Gastroesophageal sphincter (tissue), 4 donors: ENCODE measurements around the gene PTRHD1. TPM values are rescaled to one million over a fixed set of nuclear protein-coding genes. Genes with fewer than 3 reads are reported as not detected.

Experiments
- ATAC-seq: fragments of 150-250 bp; one replicate; pipeline ENCODE4 v1.9.1; 2016; ENCODE audit warnings: mild to moderate bottlenecking, moderate library complexity
- H3K27ac ChIP-seq, 4 donors: fragments of 200-600 bp; sonication (generic) in 3 of 4; 1 replicate in 3 of 4; 2 replicates in 1 of 4; pipeline ENCODE4 v1.5.1; 2016 to 2019
- H3K27me3 ChIP-seq: fragments of 200-600 bp; sonication (generic); one replicate; pipeline ENCODE4 v1.5.1; 2019
- H3K36me3 ChIP-seq, 2 donors: fragments of 200-600 bp; sonication (generic); one replicate each; pipeline ENCODE4 v1.5.1; 2019; ENCODE audit warnings: control low read depth in 1 of 2
- H3K4me1 ChIP-seq, 3 donors: fragments of 200-600 bp; sonication (generic); 1 replicate in 2 of 3; 2 replicates in 1 of 3; pipeline ENCODE4 v1.5.1; 2016 to 2019; ENCODE audit warnings: control low read depth in 2 of 3
- H3K4me3 ChIP-seq, 2 donors: fragments of 200-600 bp; sonication (generic); one replicate each; pipeline ENCODE4 v1.5.1; 2019; ENCODE audit warnings: mild to moderate bottlenecking in 1 of 2, moderate library complexity in 1 of 2
- H3K9me3 ChIP-seq, 3 donors: fragments of 200-600 bp; sonication (generic); one replicate each; pipeline ENCODE4 v1.5.1; 2017 to 2019; ENCODE audit warnings: control low read depth in 2 of 3
- EP300 ChIP-seq: sonication (generic); formaldehyde crosslinking; IDR thresholded peaks from one replicate; pipeline ENCODE4 v1.6.1; 2017; ENCODE audit warnings: antibody characterized with exemption, mild to moderate bottlenecking
- POLR2A ChIP-seq, 2 donors: fragments of 450-650 bp; IDR thresholded peaks; one replicate each; pipeline ENCODE4 v1.6.1; 2017; ENCODE audit warnings: antibody characterized with exemption in 2 of 2, mild to moderate bottlenecking in 2 of 2, moderate library complexity in 1 of 2
- POLR2AphosphoS5 ChIP-seq: sonication (generic); formaldehyde crosslinking; IDR thresholded peaks from one replicate; pipeline ENCODE4 v1.6.1; 2017; ENCODE audit warnings: antibody characterized with exemption
- WGBS, 2 donors: methylation state at CpG; one replicate each; pipeline ENCODE4 v1.1.5; 2018; ENCODE audit warnings: low coverage in 1 of 2; 5-methylcytosine and 5-hydroxymethylcytosine counted together
- total RNA-seq, 4 donors: library from RNA; depleted of rRNA; stranded (reverse); fragments of >200 nt; gene quantifications; one replicate each; pipeline ENCODE4 v1.1.0, GENCODE V29; 2016
- TF ChIP-seq, protein P1 (sequence below), 4 experiments: fragments of 200-600 bp in 2 of 4; fragments of 450-650 bp in 2 of 4; sonication (generic) in 1 of 4; IDR thresholded peaks; one replicate each; pipeline ENCODE4 v1.5.1; 2017 to 2019; ENCODE audit warnings: antibody characterized with exemption in 4 of 4, mild to moderate bottlenecking in 2 of 4, moderate library complexity in 2 of 4

PTRHD1 gene
- total RNA-seq, 4 donors from 2014 or later = 11.8 to 12.4 (median 12.1) TPM

DNA sequence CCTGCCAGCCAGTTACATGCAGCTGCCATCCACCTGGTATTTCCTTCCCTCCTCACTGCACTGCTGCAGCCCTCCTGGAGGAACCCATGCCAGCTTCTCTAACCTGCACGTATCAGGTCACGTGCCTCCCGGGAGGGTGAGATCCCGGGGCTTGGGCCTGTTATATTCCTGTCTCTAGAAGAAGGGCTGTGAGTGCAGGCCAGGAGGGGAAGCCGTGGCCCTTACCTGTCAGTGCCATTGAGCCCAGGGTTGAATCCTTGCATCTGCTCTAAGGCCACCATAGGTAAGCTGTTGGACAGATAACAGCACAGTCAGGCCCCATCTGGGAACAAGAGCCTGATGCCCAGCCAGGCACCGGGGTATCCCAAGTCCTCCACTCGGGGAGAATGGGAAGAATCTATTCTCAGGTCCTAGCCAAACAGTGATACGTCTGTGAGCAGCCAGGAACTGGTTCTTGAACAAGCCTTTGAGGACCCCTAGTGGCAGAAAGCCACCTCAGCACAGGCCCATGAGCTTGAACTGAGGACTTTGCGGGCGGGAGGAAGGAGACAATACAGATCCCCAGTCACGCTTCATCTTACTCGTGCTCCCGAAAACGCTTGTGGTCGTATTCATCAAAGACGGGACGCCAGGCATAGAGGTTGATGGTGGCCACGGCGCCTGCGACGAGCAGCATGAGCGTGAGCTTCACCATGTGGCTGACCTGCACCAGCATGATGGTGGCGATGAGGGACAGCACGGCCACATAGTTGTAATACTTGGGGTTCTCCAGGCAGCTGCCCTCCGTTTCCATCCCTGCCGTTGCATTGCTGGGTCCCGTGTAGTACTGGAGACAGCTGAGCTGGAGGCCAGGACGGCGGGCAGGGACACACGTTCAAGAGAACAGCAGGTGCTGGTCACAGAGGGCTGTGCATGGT lies 34.4 kb upstream of the PTRHD1 start:
- peak; percentile 93 for ATAC-seq
- H3K27me3 ChIP-seq = no peaks in the 10 kb centered on the region
- H3K9me3 ChIP-seq = no peaks in the 10 kb centered on the region
- H3K4me3 ChIP-seq = no peak overlapping the region
- WGBS, 2 donors = 22% methylated on average over 6 of the region's 30 CpGs; no CpG with 5 or more reads in 1 of the 2 donors
- no peak overlapping the region for H3K27ac ChIP-seq
- TF ChIP-seq EP300 = no peak
- TF ChIP-seq, protein P1, sequence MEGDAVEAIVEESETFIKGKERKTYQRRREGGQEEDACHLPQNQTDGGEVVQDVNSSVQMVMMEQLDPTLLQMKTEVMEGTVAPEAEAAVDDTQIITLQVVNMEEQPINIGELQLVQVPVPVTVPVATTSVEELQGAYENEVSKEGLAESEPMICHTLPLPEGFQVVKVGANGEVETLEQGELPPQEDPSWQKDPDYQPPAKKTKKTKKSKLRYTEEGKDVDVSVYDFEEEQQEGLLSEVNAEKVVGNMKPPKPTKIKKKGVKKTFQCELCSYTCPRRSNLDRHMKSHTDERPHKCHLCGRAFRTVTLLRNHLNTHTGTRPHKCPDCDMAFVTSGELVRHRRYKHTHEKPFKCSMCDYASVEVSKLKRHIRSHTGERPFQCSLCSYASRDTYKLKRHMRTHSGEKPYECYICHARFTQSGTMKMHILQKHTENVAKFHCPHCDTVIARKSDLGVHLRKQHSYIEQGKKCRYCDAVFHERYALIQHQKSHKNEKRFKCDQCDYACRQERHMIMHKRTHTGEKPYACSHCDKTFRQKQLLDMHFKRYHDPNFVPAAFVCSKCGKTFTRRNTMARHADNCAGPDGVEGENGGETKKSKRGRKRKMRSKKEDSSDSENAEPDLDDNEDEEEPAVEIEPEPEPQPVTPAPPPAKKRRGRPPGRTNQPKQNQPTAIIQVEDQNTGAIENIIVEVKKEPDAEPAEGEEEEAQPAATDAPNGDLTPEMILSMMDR (IDR thresholded peaks at IDR 0.05) = peak in 3 of 4 experiments; percentile 88 to 90 (median 89)
- H3K4me1 ChIP-seq = peaks cover 0 to 12% (median 0%) of the 10 kb centered on the region in 3 donors
- peaks cover 0 to 33% of the 10 kb centered on the region in 2 donors for H3K36me3 ChIP-seq

DNA sequence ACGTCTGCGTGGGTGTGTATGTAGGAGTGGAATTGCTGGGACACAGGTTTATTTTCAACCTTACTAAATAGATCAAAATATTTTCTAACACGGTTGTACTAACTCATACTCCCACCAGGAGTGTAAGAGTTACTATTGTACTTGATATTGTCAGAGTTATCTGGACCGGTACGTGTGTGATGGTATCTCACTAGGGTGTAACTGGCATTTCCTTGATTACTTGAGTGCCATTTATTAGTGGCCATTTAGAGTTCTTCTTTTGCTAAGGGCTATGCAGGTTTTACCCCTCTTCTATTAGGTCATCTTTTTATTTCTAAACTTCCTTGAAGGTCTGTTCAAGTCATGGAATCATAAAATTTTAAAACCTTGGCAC lies 33.6 kb upstream of the PTRHD1 start:
- H3K4me1 ChIP-seq = peaks cover 0 to 12% (median 0%) of the 10 kb centered on the region in 3 donors
- TF ChIP-seq EP300 (no peak), POLR2A (IDR thresholded peaks at IDR 0.05) (no peak)
- no peak for ATAC-seq
- no peaks in the 10 kb centered on the region for H3K27me3 ChIP-seq
- no peak overlapping the region for H3K4me3 ChIP-seq
- H3K36me3 ChIP-seq = peaks cover 0 to 41% of the 10 kb centered on the region in 2 donors
- no peaks in the 10 kb centered on the region for H3K9me3 ChIP-seq
- WGBS, 2 donors = 64 to 67% methylated on average over 5 of the region's 5 CpGs
- no peak overlapping the region for H3K27ac ChIP-seq

DNA sequence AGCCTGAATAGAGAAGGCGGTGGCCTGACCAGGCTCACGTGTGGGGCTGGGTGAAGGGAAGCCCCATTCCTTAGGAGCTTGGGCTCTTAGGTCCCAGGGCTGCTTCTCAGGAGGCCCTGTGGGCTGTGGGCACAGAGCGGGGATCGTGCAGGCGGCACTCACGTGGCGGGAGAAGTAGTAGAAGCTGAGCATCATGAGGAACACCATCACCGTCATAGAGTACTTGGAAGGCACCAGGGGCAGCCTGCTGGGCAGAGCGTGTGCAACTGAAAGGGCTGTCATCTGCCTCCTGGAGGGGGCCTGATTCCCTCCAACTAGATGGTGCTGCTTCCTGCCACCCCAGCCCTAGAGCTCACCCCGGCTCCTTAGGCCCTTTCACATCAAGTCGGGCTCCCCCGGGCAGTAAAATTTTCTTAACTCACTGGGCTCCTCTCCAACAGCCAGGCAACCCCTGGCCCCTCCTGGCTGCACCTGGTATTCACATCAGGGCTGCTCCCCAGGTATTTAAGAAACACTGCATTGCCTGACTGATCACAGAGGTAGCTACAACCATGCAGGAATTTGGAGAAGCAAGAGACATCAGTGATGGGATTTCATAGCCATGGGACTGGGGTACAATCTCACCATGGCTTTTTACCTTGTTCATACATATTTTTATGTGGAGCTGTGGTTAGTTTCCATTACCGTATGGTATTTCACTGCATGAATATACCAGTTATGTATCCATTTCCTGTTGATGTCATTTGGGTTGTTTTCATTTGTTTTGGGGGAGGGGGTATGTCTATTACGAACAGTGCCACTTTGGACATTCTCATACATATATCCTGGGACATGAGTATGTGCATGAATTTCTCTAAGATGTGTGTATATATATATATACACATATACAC lies 32.9 kb upstream of the PTRHD1 start:
- H3K27ac ChIP-seq = no peak overlapping the region
- no peak overlapping the region for H3K4me3 ChIP-seq
- no peak for ATAC-seq
- TF ChIP-seq, protein P1 (IDR thresholded peaks at IDR 0.05) = no peak
- TF ChIP-seq POLR2A (IDR thresholded peaks at IDR 0.05) = no peak
- no peak for TF ChIP-seq POLR2AphosphoS5
- TF ChIP-seq EP300 = no peak
- H3K9me3 ChIP-seq = no peaks in the 10 kb centered on the region
- H3K27me3 ChIP-seq = no peaks in the 10 kb centered on the region
- peaks cover 0 to 12% (median 0%) of the 10 kb centered on the region in 3 donors for H3K4me1 ChIP-seq
- peaks cover 0 to 44% of the 10 kb centered on the region in 2 donors for H3K36me3 ChIP-seq
- WGBS, 2 donors = 78 to 86% methylated on average over 5 to 9 of the region's 14 CpGs

DNA sequence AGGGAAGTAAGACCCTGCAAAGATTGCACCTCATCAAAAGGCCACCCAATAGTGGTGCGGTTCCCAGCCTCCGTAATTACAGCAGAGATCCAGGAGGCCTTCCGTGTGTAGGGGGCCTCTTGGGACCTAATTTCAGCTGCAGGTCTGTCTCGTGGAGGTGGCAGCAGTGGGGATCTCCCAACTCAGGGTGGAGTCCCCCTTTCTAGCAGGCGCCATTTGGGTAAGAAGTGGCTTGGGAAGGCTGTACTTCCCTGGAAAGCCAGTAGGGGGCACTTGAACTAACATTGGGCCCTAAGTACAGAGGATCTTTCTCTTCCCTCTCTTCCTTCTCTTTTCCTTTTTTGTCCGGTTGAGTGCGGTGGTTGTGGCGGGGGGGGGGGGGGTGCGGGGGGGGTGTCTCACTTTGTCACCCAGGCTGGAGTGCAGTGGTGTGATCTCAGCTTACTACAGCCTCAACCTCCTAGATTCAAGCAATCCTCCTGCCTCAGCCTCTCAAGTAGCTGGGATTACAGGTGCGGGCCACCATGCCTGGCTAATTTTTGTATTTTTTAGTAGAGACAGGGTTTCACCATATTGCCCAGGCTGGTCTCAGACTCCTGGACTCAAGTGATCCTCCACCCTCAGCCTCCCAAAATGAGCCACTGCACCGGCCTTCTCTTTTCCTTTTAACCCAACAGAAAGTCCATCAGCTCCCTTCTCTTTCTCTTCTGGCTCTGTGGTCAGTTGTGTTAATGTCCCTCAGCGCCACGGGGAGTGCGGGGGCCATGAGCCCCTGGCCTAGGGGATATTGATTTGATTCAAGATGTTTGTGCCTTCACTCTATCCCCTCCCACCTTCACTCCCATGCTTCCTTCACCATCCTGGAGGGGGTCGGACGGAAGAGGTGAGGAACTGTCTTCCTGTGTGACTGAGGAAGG lies 32.0 kb upstream of the PTRHD1 start:
- H3K27ac ChIP-seq = no peak overlapping the region
- WGBS, 2 donors = 81 to 83% methylated on average over 3 to 6 of the region's 16 CpGs
- ATAC-seq = no peak
- TF ChIP-seq, protein P1 (IDR thresholded peaks at IDR 0.05) = peak in 2 of 4 experiments; percentile 13 to 41
- no peak for TF ChIP-seq POLR2A (IDR thresholded peaks at IDR 0.05)
- no peak for TF ChIP-seq POLR2AphosphoS5
- no peak for TF ChIP-seq EP300
- H3K4me1 ChIP-seq = peaks cover 0 to 12% (median 0%) of the 10 kb centered on the region in 3 donors
- H3K36me3 ChIP-seq = peaks cover 0 to 44% of the 10 kb centered on the region in 2 donors
- H3K4me3 ChIP-seq = no peak overlapping the region
- H3K9me3 ChIP-seq = no peaks in the 10 kb centered on the region
- no peaks in the 10 kb centered on the region for H3K27me3 ChIP-seq
